ENCODE data around the gene AP3S1.

DNA sequence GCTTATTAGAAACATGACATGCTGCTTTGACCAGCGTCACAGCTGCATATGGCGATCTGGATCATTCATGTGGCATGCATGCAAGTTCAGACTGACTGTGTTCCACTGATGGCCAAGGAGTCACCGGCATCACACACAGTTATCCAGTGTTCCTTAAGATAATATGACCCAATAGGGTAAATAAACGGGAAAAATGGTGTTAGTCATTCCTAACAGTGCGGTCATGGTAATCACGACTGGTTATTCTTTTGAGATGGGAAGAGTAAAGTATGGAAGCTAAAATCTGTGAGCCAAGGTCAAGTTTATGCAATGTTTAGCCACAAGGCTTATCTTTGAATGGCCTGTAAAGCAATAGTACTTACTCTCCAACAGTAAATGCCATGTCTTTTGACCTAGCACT, 91.3 kb downstream of the AP3S1 start:
- TF ChIP-seq, protein P1, sequence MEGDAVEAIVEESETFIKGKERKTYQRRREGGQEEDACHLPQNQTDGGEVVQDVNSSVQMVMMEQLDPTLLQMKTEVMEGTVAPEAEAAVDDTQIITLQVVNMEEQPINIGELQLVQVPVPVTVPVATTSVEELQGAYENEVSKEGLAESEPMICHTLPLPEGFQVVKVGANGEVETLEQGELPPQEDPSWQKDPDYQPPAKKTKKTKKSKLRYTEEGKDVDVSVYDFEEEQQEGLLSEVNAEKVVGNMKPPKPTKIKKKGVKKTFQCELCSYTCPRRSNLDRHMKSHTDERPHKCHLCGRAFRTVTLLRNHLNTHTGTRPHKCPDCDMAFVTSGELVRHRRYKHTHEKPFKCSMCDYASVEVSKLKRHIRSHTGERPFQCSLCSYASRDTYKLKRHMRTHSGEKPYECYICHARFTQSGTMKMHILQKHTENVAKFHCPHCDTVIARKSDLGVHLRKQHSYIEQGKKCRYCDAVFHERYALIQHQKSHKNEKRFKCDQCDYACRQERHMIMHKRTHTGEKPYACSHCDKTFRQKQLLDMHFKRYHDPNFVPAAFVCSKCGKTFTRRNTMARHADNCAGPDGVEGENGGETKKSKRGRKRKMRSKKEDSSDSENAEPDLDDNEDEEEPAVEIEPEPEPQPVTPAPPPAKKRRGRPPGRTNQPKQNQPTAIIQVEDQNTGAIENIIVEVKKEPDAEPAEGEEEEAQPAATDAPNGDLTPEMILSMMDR (IDR thresholded peaks at IDR 0.05), result no peak
- TF ChIP-seq POLR2A (IDR thresholded peaks at IDR 0.05), result no peak
